ENCODE results near the gene PRKCE. TPM values are rescaled to one million over a fixed set of nuclear protein-coding genes. Genes with fewer than 3 reads are reported as not detected.
"Not testable (repeated sequence)": the region's sequence is repeated elsewhere in the genome, so short reads cannot be mapped to it uniquely, and the experiment has no call there.

Gene PRKCE
- total and polyA plus RNA-seq, 2 experiments from 2014 or later, result 13.2 to 19.2 TPM

DNA sequence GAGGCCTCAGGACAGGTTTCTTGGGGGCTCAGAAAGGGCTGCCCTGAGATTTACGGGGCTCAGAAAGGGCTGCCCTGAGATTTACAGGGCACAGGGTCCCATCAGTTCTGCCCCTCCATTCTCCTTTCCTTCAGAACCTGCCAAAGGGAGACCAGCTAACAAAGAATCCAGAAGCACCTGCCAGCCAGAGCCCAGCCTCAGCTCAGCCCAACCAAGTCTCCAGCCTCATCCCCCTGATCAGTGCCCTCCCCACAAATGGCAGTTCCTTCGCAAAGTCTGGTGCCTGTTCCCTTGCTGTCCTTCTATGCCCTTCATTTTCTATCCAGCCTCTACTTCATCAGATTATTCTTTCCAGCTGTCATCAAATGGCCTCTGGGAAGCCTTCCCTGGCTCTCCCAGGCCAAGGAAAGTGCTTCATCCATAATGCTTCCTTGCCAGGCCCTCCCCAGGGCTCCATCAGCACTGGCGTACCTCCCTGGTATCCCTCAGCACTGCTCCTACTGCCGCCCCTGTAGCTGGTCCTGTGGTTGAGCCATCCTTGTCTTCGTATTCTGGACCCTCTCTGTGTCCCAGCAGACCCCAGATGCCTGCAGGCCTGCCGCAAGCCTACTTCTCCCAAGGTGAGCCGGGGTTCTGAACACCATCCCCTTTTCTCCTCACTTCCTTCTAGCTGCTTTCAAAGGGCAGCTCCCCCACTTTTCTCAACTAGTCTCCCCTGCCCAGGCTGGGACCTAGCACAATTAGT lies 549.6 kb downstream of the PRKCE start:
- Histone ChIP-seq H3K27me3 (no peaks in the 10 kb centered on the region), H3K4me1 (ENCODE audit: low read depth) (no peaks in the 10 kb centered on the region), H3K36me3 (no peaks in the 10 kb centered on the region), H3K9me3 (ENCODE audit: low read depth) (no peaks in the 10 kb centered on the region), H3K4me3 (no peak overlapping the region), H3K27ac (no peak overlapping the region)
- no peak for TF ChIP-seq CTCF (IDR thresholded peaks at IDR 0.05; ENCODE audit: low read depth, low read length)
- no peak for DNase-seq (ENCODE audit: low read depth in 1 of 2, low spot score in 1 of 2)

- Histone ChIP-seq H3K9me3 (ENCODE audit: low read depth) (no peaks in the 10 kb centered on the region), H3K27me3 (no peaks in the 10 kb centered on the region), H3K4me1 (ENCODE audit: low read depth) (no peaks in the 10 kb centered on the region), H3K4me3 (no peak overlapping the region), H3K36me3 (no peaks in the 10 kb centered on the region), H3K27ac (no peak overlapping the region)
- no peak for DNase-seq (ENCODE audit: low read depth in 1 of 2, low spot score in 1 of 2)
- no peak for TF ChIP-seq CTCF (IDR thresholded peaks at IDR 0.05; ENCODE audit: low read depth, low read length)
These were observed 551.0 kb downstream of the PRKCE start for GRCh38 chr2:46202453-46202852.

GRCh38 chr2:46202987-46203386 lies 551.5 kb downstream of the PRKCE start:
- H3K27ac ChIP-seq, result no peak overlapping the region
- H3K4me1 ChIP-seq (ENCODE audit: low read depth), result no peaks in the 10 kb centered on the region
- DNase-seq (ENCODE audit: low read depth in 1 of 2, low spot score in 1 of 2), result no peak
- no peaks in the 10 kb centered on the region for H3K9me3 ChIP-seq (ENCODE audit: low read depth)
- H3K36me3 ChIP-seq, result no peaks in the 10 kb centered on the region
- H3K4me3 ChIP-seq, result no peak overlapping the region
- TF ChIP-seq CTCF (IDR thresholded peaks at IDR 0.05; ENCODE audit: low read depth, low read length), result no peak
- H3K27me3 ChIP-seq, result no peaks in the 10 kb centered on the region

GRCh38 chr2:46203636-46204035 lies 552.2 kb downstream of the PRKCE start:
- H3K4me1 ChIP-seq (ENCODE audit: low read depth); H3K36me3 ChIP-seq; H3K27me3 ChIP-seq; H3K27ac ChIP-seq; DNase-seq (ENCODE audit: low read depth in 1 of 2, low spot score in 1 of 2); H3K4me3 ChIP-seq; H3K9me3 ChIP-seq (ENCODE audit: low read depth): not testable (repeated sequence)

DNA sequence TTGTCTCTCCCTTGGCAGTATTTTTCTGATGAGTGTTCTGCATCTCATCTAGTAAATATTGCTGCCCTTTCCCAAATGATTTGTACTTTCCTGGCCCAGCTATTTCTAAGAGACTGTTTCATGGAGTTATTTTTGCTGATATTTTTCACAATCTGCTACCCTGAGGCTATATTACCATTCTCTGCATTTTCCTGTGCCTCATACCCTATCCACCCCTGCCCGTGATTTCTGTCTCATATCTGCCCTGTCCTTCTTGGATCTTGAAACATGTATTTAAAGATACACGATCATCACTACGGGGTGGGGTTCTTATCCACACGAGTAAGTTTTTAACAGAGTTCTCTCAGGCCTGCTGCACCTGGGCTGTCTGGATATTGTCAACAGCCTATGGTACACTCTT lies 556.1 kb downstream of the PRKCE start:
- H3K9me3 ChIP-seq (ENCODE audit: low read depth), result no peaks in the 10 kb centered on the region
- TF ChIP-seq CTCF (IDR thresholded peaks at IDR 0.05; ENCODE audit: low read depth, low read length), result no peak
- H3K36me3 ChIP-seq, result no peaks in the 10 kb centered on the region
- no peak for DNase-seq (ENCODE audit: low read depth in 1 of 2, low spot score in 1 of 2)
- H3K4me3 ChIP-seq, result no peak overlapping the region
- no peaks in the 10 kb centered on the region for H3K27me3 ChIP-seq
- no peak overlapping the region for H3K27ac ChIP-seq
- no peaks in the 10 kb centered on the region for H3K4me1 ChIP-seq (ENCODE audit: low read depth)

- TF ChIP-seq CTCF (IDR thresholded peaks at IDR 0.05; ENCODE audit: low read depth, low read length), result no peak
- H3K9me3 ChIP-seq (ENCODE audit: low read depth), result no peaks in the 10 kb centered on the region
- H3K4me1 ChIP-seq (ENCODE audit: low read depth), result no peaks in the 10 kb centered on the region
- no peak overlapping the region for H3K4me3 ChIP-seq
- H3K36me3 ChIP-seq, result no peaks in the 10 kb centered on the region
- no peak for DNase-seq (ENCODE audit: low read depth in 1 of 2, low spot score in 1 of 2)
- H3K27ac ChIP-seq, result no peak overlapping the region
- no peaks in the 10 kb centered on the region for H3K27me3 ChIP-seq
These were observed 557.3 kb downstream of the PRKCE start for GRCh38 chr2:46208766-46209165.
